Activated CD4-positive, alpha-beta T cell treated with anti-CD3 and anti-CD28 coated beads, Interleukin-10, Interleukin-2, amounts not matched to agents 100 ng/mL and 50 ng/mL, durations not matched to agents 16 hours and 8 hours (primary cell): ENCODE results near the gene ACP7.
"Not testable (repeated sequence)": the region's sequence is repeated elsewhere in the genome, so short reads cannot be mapped to it uniquely, and the experiment has no call there.

Experiments used
- DNase-seq: peaks from one replicate; pipeline ENCODE4 v3.0.0-alpha.2; 2020

ACP7 gene

GRCh38 chr19:39133431-39134270, 49.5 kb downstream of the ACP7 start:
- no peak for DNase-seq

- no peak for DNase-seq
Observed at GRCh38 chr19:39135701-39136100, 51.5 kb downstream of the ACP7 start.

GRCh38 chr19:39136225-39136940, 52.2 kb downstream of the ACP7 start:
- DNase-seq: no peak

- no peak for DNase-seq
Observed at GRCh38 chr19:39137131-39137530, 53.0 kb downstream of the ACP7 start.

GRCh38 chr19:39138221-39139211, 54.3 kb downstream of the ACP7 start:
- no peak for DNase-seq

GRCh38 chr19:39139305-39139874, 55.2 kb downstream of the ACP7 start:
- no peak for DNase-seq

GRCh38 chr19:39139971-39140453, 55.8 kb downstream of the ACP7 start:
- DNase-seq: no peak

GRCh38 chr19:39140594-39140993, 56.4 kb downstream of the ACP7 start:
- no peak for DNase-seq

GRCh38 chr19:39141929-39142328, 57.8 kb downstream of the ACP7 start:
- DNase-seq: no peak

- no peak for DNase-seq
Observed at GRCh38 chr19:39142630-39143029, 58.5 kb downstream of the ACP7 start.

- DNase-seq: not testable (repeated sequence)
Observed at GRCh38 chr19:39143757-39144289, 59.7 kb downstream of the ACP7 start.

GRCh38 chr19:39144290-39145071, 60.3 kb downstream of the ACP7 start:
- DNase-seq: no peak

GRCh38 chr19:39145180-39145953, 61.2 kb downstream of the ACP7 start:
- DNase-seq: no peak

GRCh38 chr19:39146091-39146490, 61.9 kb downstream of the ACP7 start:
- no peak for DNase-seq

- DNase-seq: no peak
Observed at GRCh38 chr19:39146686-39147450, 62.7 kb downstream of the ACP7 start.

GRCh38 chr19:39147480-39147879, 63.3 kb downstream of the ACP7 start:
- DNase-seq: no peak

GRCh38 chr19:39148939-39149529, 64.9 kb downstream of the ACP7 start:
- no peak for DNase-seq

GRCh38 chr19:39150235-39150634, 66.1 kb downstream of the ACP7 start:
- DNase-seq: no peak
